22Rv1 (cell line): Measurements from ENCODE around the gene RPTOR.

Source experiments
- ZFX ChIP-seq: fragments of 450-650 bp; IDR thresholded peaks from 2 replicates; pipeline ENCODE4 v1.6.1; 2017; ENCODE audit warnings: antibody characterized with exemption, borderline replicate concordance
- TF ChIP-seq, protein P1 (sequence below): fragments of 450-650 bp; IDR thresholded peaks from 2 replicates; pipeline ENCODE4 v1.5.1; 2017; ENCODE audit warnings: mild to moderate bottlenecking

DNA sequence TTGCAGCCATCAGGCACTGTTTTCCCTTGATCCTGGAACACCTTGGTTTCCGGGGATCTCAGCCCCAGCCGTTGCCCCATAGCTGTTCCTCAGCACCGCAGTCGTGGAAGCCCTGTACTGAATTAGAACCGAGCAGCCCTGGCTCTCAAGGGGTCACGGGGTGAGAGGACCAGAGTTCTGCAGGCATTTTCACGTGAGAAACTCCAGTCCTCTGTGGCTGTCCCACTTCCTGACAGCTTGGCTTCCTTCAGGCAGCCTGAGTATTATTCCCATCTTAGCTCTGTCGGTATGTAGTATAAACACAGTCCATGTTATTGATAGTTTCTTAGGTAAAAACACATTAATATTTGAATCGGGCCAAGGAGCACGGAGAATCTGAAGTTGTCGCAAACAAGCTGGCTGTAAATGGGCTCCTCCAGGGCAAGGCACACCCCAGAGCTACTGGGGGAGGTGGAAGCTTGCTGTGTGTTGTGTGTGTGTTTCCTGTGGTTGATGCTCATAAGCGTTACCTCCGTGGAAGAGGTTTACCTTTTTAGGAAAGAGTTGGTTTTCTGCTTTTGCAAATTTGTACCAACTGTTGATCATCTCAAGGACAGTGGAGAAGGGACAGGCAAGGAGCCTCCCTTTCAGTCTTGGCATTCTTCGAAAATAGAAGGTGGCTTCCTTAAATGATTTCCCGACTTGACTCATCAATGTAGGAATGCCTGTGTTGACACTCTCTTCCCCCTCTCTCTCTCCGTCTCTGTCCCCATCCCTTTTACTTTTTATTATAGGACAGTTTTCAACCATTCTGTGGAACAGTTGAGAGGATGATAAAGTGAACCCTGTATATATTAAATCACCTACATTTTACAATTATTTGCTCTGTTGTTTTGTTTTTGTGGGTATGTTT lies 238.1 kb downstream of the RPTOR start:
- TF ChIP-seq, protein P1, sequence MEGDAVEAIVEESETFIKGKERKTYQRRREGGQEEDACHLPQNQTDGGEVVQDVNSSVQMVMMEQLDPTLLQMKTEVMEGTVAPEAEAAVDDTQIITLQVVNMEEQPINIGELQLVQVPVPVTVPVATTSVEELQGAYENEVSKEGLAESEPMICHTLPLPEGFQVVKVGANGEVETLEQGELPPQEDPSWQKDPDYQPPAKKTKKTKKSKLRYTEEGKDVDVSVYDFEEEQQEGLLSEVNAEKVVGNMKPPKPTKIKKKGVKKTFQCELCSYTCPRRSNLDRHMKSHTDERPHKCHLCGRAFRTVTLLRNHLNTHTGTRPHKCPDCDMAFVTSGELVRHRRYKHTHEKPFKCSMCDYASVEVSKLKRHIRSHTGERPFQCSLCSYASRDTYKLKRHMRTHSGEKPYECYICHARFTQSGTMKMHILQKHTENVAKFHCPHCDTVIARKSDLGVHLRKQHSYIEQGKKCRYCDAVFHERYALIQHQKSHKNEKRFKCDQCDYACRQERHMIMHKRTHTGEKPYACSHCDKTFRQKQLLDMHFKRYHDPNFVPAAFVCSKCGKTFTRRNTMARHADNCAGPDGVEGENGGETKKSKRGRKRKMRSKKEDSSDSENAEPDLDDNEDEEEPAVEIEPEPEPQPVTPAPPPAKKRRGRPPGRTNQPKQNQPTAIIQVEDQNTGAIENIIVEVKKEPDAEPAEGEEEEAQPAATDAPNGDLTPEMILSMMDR: no peak
- no peak for TF ChIP-seq ZFX
